GM06990 (cell line): ENCODE data around the gene PYROXD2.

Source experiments
- DNase-seq: peaks from one replicate; pipeline ENCODE4 v3.0.0-alpha.2; 2011; ENCODE audit not compliant: insufficient read length; ENCODE audit errors: extremely low read depth
- H3K27me3 ChIP-seq: replicated peaks from 2 replicates; pipeline ENCODE4 v1.6.0; 2011; ENCODE audit warnings: low read length; ENCODE audit not compliant: control insufficient read depth, insufficient read depth
- H3K36me3 ChIP-seq: 2 replicates; pipeline ENCODE4 v1.5.1; 2011; ENCODE audit warnings: low read length; ENCODE audit not compliant: control insufficient read depth, insufficient read depth
- H3K4me3 ChIP-seq: replicated peaks from 2 replicates; pipeline ENCODE4 v1.5.1; 2011; ENCODE audit warnings: low read depth, mild to moderate bottlenecking, control low read depth, low read length
- TF ChIP-seq, protein P1 (sequence below): IDR thresholded peaks from 2 replicates; pipeline ENCODE4 v1.5.1; 2011; ENCODE audit warnings: low read length, control low read depth, mild to moderate bottlenecking, inconsistent platforms; ENCODE audit not compliant: insufficient read depth, poor library complexity, severe bottlenecking

Gene PYROXD2

DNA sequence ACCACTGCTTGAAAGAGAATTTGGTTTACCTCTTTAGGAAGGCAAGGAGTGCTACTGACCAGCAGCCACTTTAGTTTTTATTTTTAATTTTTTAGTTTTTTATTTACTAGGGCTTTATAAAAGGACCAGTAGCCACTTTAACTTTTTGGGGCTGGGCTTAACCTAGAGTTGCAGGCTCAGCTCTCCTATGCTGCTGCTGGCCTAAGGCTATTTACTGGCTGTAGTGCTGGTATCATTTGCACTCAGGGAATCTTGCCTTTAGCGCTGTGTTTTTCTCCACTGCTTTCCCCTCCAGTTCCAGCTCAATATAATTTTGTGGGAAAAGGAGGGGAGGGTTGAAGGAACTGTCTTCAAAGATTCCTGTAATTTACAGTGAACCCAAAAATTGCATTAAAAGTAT, 18.4 kb upstream of the PYROXD2 start:
- H3K36me3 ChIP-seq: peaks cover 45% of the 10 kb centered on the region
- H3K27me3 ChIP-seq: no peaks in the 10 kb centered on the region
- TF ChIP-seq, protein P1, sequence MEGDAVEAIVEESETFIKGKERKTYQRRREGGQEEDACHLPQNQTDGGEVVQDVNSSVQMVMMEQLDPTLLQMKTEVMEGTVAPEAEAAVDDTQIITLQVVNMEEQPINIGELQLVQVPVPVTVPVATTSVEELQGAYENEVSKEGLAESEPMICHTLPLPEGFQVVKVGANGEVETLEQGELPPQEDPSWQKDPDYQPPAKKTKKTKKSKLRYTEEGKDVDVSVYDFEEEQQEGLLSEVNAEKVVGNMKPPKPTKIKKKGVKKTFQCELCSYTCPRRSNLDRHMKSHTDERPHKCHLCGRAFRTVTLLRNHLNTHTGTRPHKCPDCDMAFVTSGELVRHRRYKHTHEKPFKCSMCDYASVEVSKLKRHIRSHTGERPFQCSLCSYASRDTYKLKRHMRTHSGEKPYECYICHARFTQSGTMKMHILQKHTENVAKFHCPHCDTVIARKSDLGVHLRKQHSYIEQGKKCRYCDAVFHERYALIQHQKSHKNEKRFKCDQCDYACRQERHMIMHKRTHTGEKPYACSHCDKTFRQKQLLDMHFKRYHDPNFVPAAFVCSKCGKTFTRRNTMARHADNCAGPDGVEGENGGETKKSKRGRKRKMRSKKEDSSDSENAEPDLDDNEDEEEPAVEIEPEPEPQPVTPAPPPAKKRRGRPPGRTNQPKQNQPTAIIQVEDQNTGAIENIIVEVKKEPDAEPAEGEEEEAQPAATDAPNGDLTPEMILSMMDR: no peak
- H3K4me3 ChIP-seq: no peak overlapping the region
- DNase-seq: no peak

DNA sequence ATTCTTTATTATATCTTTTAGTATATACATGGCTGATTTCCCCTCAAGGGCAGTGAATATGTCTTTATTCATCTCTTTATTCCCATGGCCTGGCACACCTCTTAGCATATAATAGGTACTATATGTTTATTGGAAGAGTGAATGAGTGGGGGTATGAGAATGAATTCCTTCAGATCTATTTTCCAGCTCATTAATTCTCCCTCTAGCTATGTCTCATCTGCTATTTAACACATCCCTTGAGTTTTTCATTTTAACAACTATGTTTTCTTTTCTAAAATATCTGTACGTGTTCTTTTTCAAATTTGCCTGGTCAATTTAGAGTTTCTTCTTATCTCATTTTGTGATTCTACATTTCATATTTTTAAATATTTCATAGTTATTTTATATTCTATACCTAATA, 17.3 kb upstream of the PYROXD2 start:
- Histone ChIP-seq H3K27me3 (no peaks in the 10 kb centered on the region), H3K36me3 (peaks cover 49% of the 10 kb centered on the region), H3K4me3 (no peak overlapping the region)
- DNase-seq: no peak
- TF ChIP-seq, protein P1: no peak

DNA sequence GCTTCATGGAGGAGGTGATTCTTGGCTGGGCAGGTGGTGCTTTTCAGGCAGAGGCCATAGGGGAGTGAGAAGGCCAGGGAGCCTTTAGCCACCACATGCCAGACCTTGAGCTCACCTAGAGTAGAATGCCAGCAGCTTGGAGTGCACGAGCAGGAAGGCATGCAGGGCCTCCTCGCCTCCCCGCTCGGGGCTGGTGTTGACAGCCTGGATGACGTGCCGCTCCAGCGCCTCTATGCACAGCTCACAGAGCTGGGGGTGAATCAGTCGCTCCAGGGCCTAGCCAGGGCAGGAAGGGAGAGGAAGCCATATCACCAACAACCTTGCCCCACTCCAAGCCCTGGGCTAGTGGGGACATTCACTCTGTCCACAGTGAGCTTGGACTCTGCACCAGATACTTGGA, 16.0 kb upstream of the PYROXD2 start:
- no peak overlapping the region for H3K4me3 ChIP-seq
- no peak for DNase-seq
- no peaks in the 10 kb centered on the region for H3K27me3 ChIP-seq
- peaks cover 51% of the 10 kb centered on the region for H3K36me3 ChIP-seq
- TF ChIP-seq, protein P1: no peak

DNA sequence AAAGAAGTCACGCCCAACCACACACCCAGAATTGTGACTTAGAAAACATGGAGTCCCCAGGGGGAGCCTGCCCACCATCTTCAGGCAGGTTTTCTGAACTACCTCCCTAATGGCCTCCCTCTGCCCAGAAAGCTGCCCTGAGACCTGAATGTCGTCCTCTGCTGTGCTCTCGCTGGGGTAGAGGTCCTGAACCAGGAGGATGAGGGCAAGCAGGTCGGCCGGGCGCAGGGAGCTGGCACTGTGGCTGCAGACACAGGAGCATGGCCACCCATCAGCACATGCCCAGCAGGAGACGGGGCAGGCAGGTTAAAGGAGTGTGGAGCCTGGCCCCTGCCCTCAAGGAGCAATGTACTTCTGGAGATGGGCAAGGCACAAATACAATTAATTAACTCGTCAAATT, 15.4 kb upstream of the PYROXD2 start:
- H3K36me3 ChIP-seq: peaks cover 53% of the 10 kb centered on the region
- H3K4me3 ChIP-seq: no peak overlapping the region
- no peaks in the 10 kb centered on the region for H3K27me3 ChIP-seq
- DNase-seq: no peak
- TF ChIP-seq, protein P1: no peak

DNA sequence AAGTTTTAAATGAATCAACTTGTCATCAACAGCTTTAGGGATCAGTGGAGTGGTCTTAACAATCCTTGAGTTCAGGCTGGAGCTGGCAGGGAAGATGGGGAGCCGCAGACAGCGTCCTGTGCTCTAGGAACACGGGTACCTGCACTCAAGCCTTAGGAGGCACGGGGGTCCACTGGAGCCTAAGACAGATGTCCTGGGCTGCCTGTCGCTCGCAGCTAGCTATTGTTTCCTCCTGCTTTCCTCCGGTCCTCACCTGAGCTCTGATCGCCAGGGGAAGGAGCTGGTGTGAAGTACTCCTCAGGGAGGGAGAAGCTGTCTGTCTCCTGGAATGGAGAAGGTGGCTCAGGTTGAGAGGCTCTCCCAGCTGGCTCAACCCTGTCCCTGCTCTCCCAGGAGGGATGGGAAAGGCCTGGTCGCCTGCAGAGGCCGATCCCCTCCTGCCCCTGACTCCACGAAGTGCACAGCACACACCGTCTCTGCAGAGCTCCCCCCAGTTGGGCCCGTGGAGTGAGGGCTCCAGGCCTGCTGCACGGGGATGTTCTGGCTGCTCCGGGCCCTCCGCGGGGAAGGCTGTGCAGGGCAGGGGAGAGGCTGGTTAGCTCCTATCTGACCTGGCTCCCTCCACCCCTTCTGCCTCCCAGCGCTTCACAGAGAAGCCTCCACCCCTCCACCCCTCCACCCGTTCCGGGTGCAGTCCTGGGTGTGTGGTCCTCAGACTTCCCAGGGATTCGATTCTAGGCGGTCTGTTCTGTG, 14.5 kb upstream of the PYROXD2 start:
- Histone ChIP-seq H3K4me3 (no peak overlapping the region), H3K27me3 (no peaks in the 10 kb centered on the region), H3K36me3 (peaks cover 48% of the 10 kb centered on the region)
- DNase-seq: no peak
- TF ChIP-seq, protein P1: no peak
